ENCODE measurements around the gene ENPP1.

DNA sequence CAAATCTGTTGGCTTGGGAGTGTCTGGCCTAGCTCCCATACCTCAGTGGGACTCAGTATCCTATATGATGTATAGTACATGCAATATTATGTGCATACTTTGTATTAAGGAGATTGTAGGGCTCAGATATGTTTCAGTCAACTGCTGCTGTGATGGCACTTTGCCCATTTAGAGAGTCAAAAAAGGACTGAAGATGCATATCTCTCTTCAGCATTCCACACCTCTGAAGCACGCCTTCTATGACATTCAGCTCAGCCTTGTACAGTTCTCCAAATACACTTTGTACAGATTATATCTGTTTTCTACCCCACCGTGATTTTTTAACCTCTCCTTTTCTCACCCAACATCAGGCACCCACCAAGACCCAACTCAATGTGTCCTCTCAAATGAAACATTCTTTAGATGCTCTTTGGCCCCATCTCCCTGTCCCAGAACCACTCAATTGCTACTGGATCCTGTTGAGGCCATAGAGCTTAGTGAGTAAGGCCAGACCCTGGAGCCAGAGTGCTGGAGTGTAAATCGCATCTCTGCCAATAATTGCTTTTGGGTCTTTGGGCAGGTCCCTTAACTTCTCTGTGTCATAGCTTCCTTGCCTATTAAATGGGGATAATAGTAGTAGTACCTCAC is 15.6 kb downstream of the ENPP1 start:
- TF ChIP-seq POLR2AphosphoS5 (IDR thresholded peaks at IDR 0.05), result no peak
- TF ChIP-seq CTCF (IDR thresholded peaks at IDR 0.05), result no peak
